Muscle of leg (tissue), 11 donors: Measurements from ENCODE around the gene CPEB3. TPM values are rescaled to one million over a fixed set of nuclear protein-coding genes. Genes with fewer than 3 reads are reported as not detected.

Source experiments
- DNase-seq: peaks from one replicate; pipeline ENCODE4 v3.0.0; 2013
- H3K27ac ChIP-seq: one replicate; pipeline ENCODE4 v1.5.1; 2013; ENCODE audit warnings: mild to moderate bottlenecking, low read length, control low read depth
- H3K27me3 ChIP-seq: one replicate; pipeline ENCODE4 v1.6.1; 2013; ENCODE audit warnings: low read length; ENCODE audit not compliant: control insufficient read depth, insufficient read depth
- H3K36me3 ChIP-seq: one replicate; pipeline ENCODE4 v1.6.1; 2013; ENCODE audit warnings: low read length; ENCODE audit not compliant: control insufficient read depth, insufficient read depth
- H3K4me1 ChIP-seq: one replicate; pipeline ENCODE4 v1.6.1; 2013; ENCODE audit warnings: low read length; ENCODE audit not compliant: control insufficient read depth, insufficient read depth
- H3K4me3 ChIP-seq: one replicate; pipeline ENCODE4 v1.5.1; 2013; ENCODE audit warnings: low read length, control low read depth
- H3K9me3 ChIP-seq: replicated peaks from 2 replicates; pipeline ENCODE4 v1.6.1; 2013; ENCODE audit warnings: low read depth, low read length; ENCODE audit not compliant: control insufficient read depth
- WGBS: methylation state at CpG from one replicate; pipeline ENCODE4 v1.1.5; 2013; ENCODE audit warnings: missing lambda C conversion rate; ENCODE audit not compliant: insufficient coverage; 5-methylcytosine and 5-hydroxymethylcytosine counted together
- polyA plus RNA-seq, 8 donors: library from polyadenylated mRNA; unstranded; fragments of 120-200 nt; gene quantifications; one replicate each; pipeline versions ENCODE4 v1.2.1 to v1.2.3, GENCODE V29; 2013; ENCODE audit warnings: inconsistent platforms in 1 of 8, low replicate concordance in 1 of 8; ENCODE audit not compliant: insufficient read length in 8 of 8, insufficient read depth in 1 of 8
- total RNA-seq: library from RNA; stranded (reverse); fragments of 120-200 nt; gene quantifications from one replicate; pipeline ENCODE4 v1.2.4, GENCODE V29; 2013

CPEB3 gene
- total and polyA plus RNA-seq, 9 donors, result 2.0 to 3.3 (median 3.0) TPM

GRCh38 chr10:92112462-92112861 lies 178.4 kb downstream of the CPEB3 start:
- H3K4me1 ChIP-seq, result peaks cover 2% of the 10 kb centered on the region

GRCh38 chr10:92111336-92111939 lies 179.4 kb downstream of the CPEB3 start:
- Histone ChIP-seq H3K4me1 (peaks cover 2% of the 10 kb centered on the region), H3K36me3 (peaks cover 2% of the 10 kb centered on the region), H3K27ac (no peak overlapping the region), H3K4me3 (no peak overlapping the region), H3K27me3 (no peaks in the 10 kb centered on the region), H3K9me3 (no peaks in the 10 kb centered on the region)
- DNase-seq, result no peak

More at GRCh38 chr10:92112462-92112861, 178.4 kb downstream of the CPEB3 start:
- Histone ChIP-seq H3K27ac (no peak overlapping the region), H3K9me3 (no peaks in the 10 kb centered on the region), H3K4me3 (no peak overlapping the region), H3K27me3 (no peaks in the 10 kb centered on the region), H3K36me3 (peaks cover 2% of the 10 kb centered on the region)
- DNase-seq, result no peak
- 63% methylated on average over 1 of the region's 1 CpG for WGBS

- no peak for DNase-seq
- H3K27ac ChIP-seq, result no peak overlapping the region
- WGBS, result 88% methylated on average over 5 of the region's 6 CpGs
- peaks cover 2% of the 10 kb centered on the region for H3K4me1 ChIP-seq
- no peaks in the 10 kb centered on the region for H3K27me3 ChIP-seq
- no peak overlapping the region for H3K4me3 ChIP-seq
- H3K36me3 ChIP-seq, result peaks cover 2% of the 10 kb centered on the region
- no peaks in the 10 kb centered on the region for H3K9me3 ChIP-seq
Measured at GRCh38 chr10:92110039-92110794, 180.7 kb downstream of the CPEB3 start.

- Histone ChIP-seq H3K4me1 (peaks cover 2% of the 10 kb centered on the region), H3K9me3 (no peaks in the 10 kb centered on the region), H3K27me3 (no peaks in the 10 kb centered on the region), H3K36me3 (peaks cover 2% of the 10 kb centered on the region), H3K27ac (peak overlapping the region; percentile 21), H3K4me3 (no peak overlapping the region)
- WGBS, result no CpG with 5 or more reads among the region's 2 CpGs
- DNase-seq, result peak; percentile 50
Measured at GRCh38 chr10:92108747-92109146, 182.1 kb downstream of the CPEB3 start.

GRCh38 chr10:92108120-92108519 lies 182.8 kb downstream of the CPEB3 start:
- no peak for DNase-seq
- no peaks in the 10 kb centered on the region for H3K9me3 ChIP-seq
- H3K4me1 ChIP-seq, result peaks cover 2% of the 10 kb centered on the region
- H3K4me3 ChIP-seq, result no peak overlapping the region
- H3K27me3 ChIP-seq, result no peaks in the 10 kb centered on the region
- H3K36me3 ChIP-seq, result peaks cover 2% of the 10 kb centered on the region
- H3K27ac ChIP-seq, result peak overlapping the region; percentile 21

- no peaks in the 10 kb centered on the region for H3K27me3 ChIP-seq
- DNase-seq, result peak; percentile 90
- no peaks in the 10 kb centered on the region for H3K9me3 ChIP-seq
- no peak overlapping the region for H3K4me3 ChIP-seq
- H3K27ac ChIP-seq, result peak overlapping the region; percentile 5
- H3K36me3 ChIP-seq, result no peaks in the 10 kb centered on the region
- H3K4me1 ChIP-seq, result peaks cover 16% of the 10 kb centered on the region
- 29% methylated on average over 1 of the region's 2 CpGs for WGBS
Measured at GRCh38 chr10:92103376-92104090, 187.3 kb downstream of the CPEB3 start.

GRCh38 chr10:92102601-92103213 lies 188.2 kb downstream of the CPEB3 start:
- Histone ChIP-seq H3K27me3 (no peaks in the 10 kb centered on the region), H3K36me3 (no peaks in the 10 kb centered on the region), H3K4me1 (peaks cover 16% of the 10 kb centered on the region), H3K4me3 (no peak overlapping the region), H3K27ac (peak overlapping the region; percentile 13), H3K9me3 (no peaks in the 10 kb centered on the region)
- WGBS, result 71% methylated on average over 3 of the region's 4 CpGs
- no peak for DNase-seq

- H3K4me1 ChIP-seq, result no peaks in the 10 kb centered on the region
- no peak for DNase-seq
- no peaks in the 10 kb centered on the region for H3K9me3 ChIP-seq
- H3K36me3 ChIP-seq, result no peaks in the 10 kb centered on the region
- no peaks in the 10 kb centered on the region for H3K27me3 ChIP-seq
- no peak overlapping the region for H3K27ac ChIP-seq
- H3K4me3 ChIP-seq, result no peak overlapping the region
- no CpG with 5 or more reads among the region's 2 CpGs for WGBS
Measured at GRCh38 chr10:92094960-92095359, 195.9 kb downstream of the CPEB3 start.

- H3K27ac ChIP-seq, result no peak overlapping the region
- H3K9me3 ChIP-seq, result no peaks in the 10 kb centered on the region
- H3K4me1 ChIP-seq, result no peaks in the 10 kb centered on the region
- H3K4me3 ChIP-seq, result no peak overlapping the region
- H3K27me3 ChIP-seq, result no peaks in the 10 kb centered on the region
- WGBS, result 67% methylated on average over 1 of the region's 2 CpGs
- DNase-seq, result no peak
- no peaks in the 10 kb centered on the region for H3K36me3 ChIP-seq
Measured at GRCh38 chr10:92091965-92092364, 198.9 kb downstream of the CPEB3 start.
